ENCODE measurements around the gene LGR6.

DNA sequence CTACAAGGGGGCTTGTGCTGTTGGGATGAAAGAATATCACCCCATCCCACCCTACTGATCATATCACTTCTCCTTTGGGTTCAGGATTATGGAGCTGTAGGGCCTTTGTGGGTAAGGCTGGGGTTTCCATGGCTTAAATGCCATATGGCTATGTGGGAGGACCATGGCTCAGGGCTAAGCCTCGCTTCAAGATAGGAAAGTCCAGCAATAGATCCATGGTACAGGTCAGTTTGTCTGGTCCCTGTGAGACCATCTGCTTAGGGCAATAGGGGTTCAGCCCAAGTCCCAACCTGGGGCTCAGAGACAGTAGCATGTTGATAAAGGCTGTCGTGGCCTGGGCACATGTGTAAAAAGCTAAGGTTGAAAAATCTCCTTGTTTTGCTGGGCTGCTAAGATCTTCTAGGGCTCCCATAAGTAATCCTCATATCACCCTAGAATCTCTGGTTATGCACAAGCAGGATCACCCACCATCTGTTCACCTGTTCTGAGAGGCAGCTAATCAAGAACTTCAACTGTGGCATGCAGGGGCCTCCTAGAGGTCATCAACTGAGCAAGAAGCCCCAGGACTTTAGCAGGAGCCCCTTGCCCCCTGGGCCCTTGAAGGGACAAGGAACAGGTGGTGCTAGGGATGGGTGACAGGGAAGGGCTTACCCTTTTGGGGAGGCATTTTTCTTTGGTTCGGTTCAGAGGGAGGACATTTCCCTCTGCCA lies 81.6 kb downstream of the LGR6 start:
- TF ChIP-seq JUNB (IDR thresholded peaks at IDR 0.05) (no peak), POLR2AphosphoS5 (IDR thresholded peaks at IDR 0.05; ENCODE audit: low read length) (no peak), ETV6 (conservative IDR thresholded peaks at IDR 0.05 in 1 of 2, IDR thresholded peaks at IDR 0.05 in 1 of 2; ENCODE audit: borderline replicate concordance in 1 of 2, low read depth in 1 of 2) (no peak), POU2F2 (IDR thresholded peaks at IDR 0.05; ENCODE audit: borderline replicate concordance, low read depth, low read length) (no peak), DPF2 (IDR thresholded peaks at IDR 0.05) (no peak), KAT2A (conservative IDR thresholded peaks at IDR 0.05; ENCODE audit: control insufficient read depth, low read depth, low read length) (no peak), BHLHE40 (IDR thresholded peaks at IDR 0.05; ENCODE audit: borderline replicate concordance in 1 of 2, low read depth in 2 of 2, low read length in 1 of 2) (no peak)
- TF ChIP-seq, protein P1, sequence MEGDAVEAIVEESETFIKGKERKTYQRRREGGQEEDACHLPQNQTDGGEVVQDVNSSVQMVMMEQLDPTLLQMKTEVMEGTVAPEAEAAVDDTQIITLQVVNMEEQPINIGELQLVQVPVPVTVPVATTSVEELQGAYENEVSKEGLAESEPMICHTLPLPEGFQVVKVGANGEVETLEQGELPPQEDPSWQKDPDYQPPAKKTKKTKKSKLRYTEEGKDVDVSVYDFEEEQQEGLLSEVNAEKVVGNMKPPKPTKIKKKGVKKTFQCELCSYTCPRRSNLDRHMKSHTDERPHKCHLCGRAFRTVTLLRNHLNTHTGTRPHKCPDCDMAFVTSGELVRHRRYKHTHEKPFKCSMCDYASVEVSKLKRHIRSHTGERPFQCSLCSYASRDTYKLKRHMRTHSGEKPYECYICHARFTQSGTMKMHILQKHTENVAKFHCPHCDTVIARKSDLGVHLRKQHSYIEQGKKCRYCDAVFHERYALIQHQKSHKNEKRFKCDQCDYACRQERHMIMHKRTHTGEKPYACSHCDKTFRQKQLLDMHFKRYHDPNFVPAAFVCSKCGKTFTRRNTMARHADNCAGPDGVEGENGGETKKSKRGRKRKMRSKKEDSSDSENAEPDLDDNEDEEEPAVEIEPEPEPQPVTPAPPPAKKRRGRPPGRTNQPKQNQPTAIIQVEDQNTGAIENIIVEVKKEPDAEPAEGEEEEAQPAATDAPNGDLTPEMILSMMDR (IDR thresholded peaks at IDR 0.05 in 2 of 3, conservative IDR thresholded peaks at IDR 0.05 in 1 of 3; ENCODE audit: control insufficient read depth in 2 of 3, extremely low read depth in 1 of 3, insufficient read depth in 1 of 3, low read depth in 3 of 3, low read length in 3 of 3): no peak
